T-helper 2 cell treated with Interferon-gamma antibody and Interleukin-4, amounts not matched to agents 100 ng/mL and 5 ng/mL, for 36 hours (primary cell): ENCODE data around the gene LCP1. TPM values are rescaled to one million over a fixed set of nuclear protein-coding genes. Genes with fewer than 3 reads are reported as not detected.

Experiments used
- intact Hi-C: fragments of 100-400 bp; cut with micrococcal nuclease; formaldehyde crosslinking; loops from one replicate; pipeline ENCODE4 v1.15.1; 2023
- total RNA-seq: library from RNA; stranded (reverse); gene quantifications from 2 replicates; pipeline ENCODE4 v1.2.3, GENCODE V29; 2022

The LCP1 gene
- total RNA-seq, 1 donor from 2014 or later = 1,131 TPM

- intact Hi-C loops = loop anchor here (5.0 kb wide), 3 partner anchors 114 to 369 kb away; partner anchors contain the start of gene LRCH1
Observed at GRCh38 chr13:46183018-46183946, 1.3 kb upstream of the LCP1 start.

- intact Hi-C loops = loop anchor here (1.0 to 5.0 kb wide), 7 partner anchors 9 to 370 kb away; partner anchors contain the start of genes LRCH1, LRRC63 and ZC3H13
Observed at GRCh38 chr13:46182491-46182877, 507 bp upstream of the LCP1 start.

- intact Hi-C loops = loop anchor here (2.0 to 5.0 kb wide), 4 partner anchors 116 to 841 kb away; partner anchors contain the start of genes LRCH1 and TPT1
Observed at GRCh38 chr13:46181377-46181839, 569 bp downstream of the LCP1 start.

GRCh38 chr13:46179969-46180763 is 1.8 kb downstream of the LCP1 start:
- intact Hi-C loops = loop anchor here (2.0 to 5.0 kb wide), 4 partner anchors 117 to 839 kb away; partner anchors contain the start of genes LRCH1 and TPT1

- intact Hi-C loops = no loop called here
Observed at GRCh38 chr13:46179491-46179908, 2.5 kb downstream of the LCP1 start.

GRCh38 chr13:46178821-46179220 is 3.2 kb downstream of the LCP1 start:
- intact Hi-C loops = no loop called here

- intact Hi-C loops = no loop called here
Observed at GRCh38 chr13:46178143-46178542, 3.8 kb downstream of the LCP1 start.

- intact Hi-C loops = no loop called here
Observed at GRCh38 chr13:46176756-46177155, 5.2 kb downstream of the LCP1 start.

- intact Hi-C loops = loop anchor here (1.0 kb wide), 1 partner anchor 9 kb away; the partner anchor contains the start of gene LCP1
Observed at GRCh38 chr13:46173656-46174055, 8.3 kb downstream of the LCP1 start.

GRCh38 chr13:46172531-46172991 is 9.4 kb downstream of the LCP1 start:
- intact Hi-C loops = loop anchor here (1.0 kb wide), 1 partner anchor 11 kb away; no protein-coding TSS in a partner anchor

- intact Hi-C loops = loop anchor here (1.0 kb wide), 1 partner anchor 10 kb away; no protein-coding TSS in a partner anchor
Observed at GRCh38 chr13:46171739-46172138, 10.2 kb downstream of the LCP1 start.

- intact Hi-C loops = no loop called here
Observed at GRCh38 chr13:46171217-46171616, 10.8 kb downstream of the LCP1 start.

- intact Hi-C loops = no loop called here
Observed at GRCh38 chr13:46170687-46171086, 11.3 kb downstream of the LCP1 start.

GRCh38 chr13:46170268-46170667 is 11.7 kb downstream of the LCP1 start:
- intact Hi-C loops = no loop called here

- intact Hi-C loops = loop anchor here (1.0 kb wide), 1 partner anchor 15 kb away; no protein-coding TSS in a partner anchor
Observed at GRCh38 chr13:46169758-46170157, 12.2 kb downstream of the LCP1 start.

- intact Hi-C loops = loop anchor here (1.0 kb wide), 1 partner anchor 16 kb away; no protein-coding TSS in a partner anchor
Observed at GRCh38 chr13:46168783-46169182, 13.2 kb downstream of the LCP1 start.

- intact Hi-C loops = no loop called here
Observed at GRCh38 chr13:46168341-46168740, 13.6 kb downstream of the LCP1 start.

- intact Hi-C loops = no loop called here
Observed at GRCh38 chr13:46166947-46167610, 14.9 kb downstream of the LCP1 start.

- intact Hi-C loops = no loop called here
Observed at GRCh38 chr13:46166224-46166584, 15.8 kb downstream of the LCP1 start.

GRCh38 chr13:46165485-46166223 is 16.3 kb downstream of the LCP1 start:
- intact Hi-C loops = no loop called here
